Astrocyte of the spinal cord (primary cell): Measurements from ENCODE around the gene EBF4.
A peak's percentile ranks its signal among the peaks of the same experiment; 100 is the strongest.
"Not testable (repeated sequence)": the region's sequence is repeated elsewhere in the genome, so short reads cannot be mapped to it uniquely, and the experiment has no call there.

Experiments used
- DNase-seq: peaks from one replicate; pipeline ENCODE4 v3.0.0; 2011; ENCODE audit warnings: low read depth, low spot score
- H3K4me3 ChIP-seq: 2 replicates; pipeline ENCODE4 v1.5.1; 2011; ENCODE audit warnings: low read depth, mild to moderate bottlenecking, low read length, moderate library complexity
- in situ Hi-C: cut with HindIII; loops from 2 replicates; pipeline ENCODE4 v1.10.0; 2017; ENCODE audit warnings: low sequenced_read_pairs
- TF ChIP-seq, protein P1 (sequence below): IDR thresholded peaks from 2 replicates; pipeline ENCODE4 v1.5.1; 2012; ENCODE audit warnings: low read depth, mild to moderate bottlenecking, low read length, inconsistent platforms

EBF4 gene

DNA sequence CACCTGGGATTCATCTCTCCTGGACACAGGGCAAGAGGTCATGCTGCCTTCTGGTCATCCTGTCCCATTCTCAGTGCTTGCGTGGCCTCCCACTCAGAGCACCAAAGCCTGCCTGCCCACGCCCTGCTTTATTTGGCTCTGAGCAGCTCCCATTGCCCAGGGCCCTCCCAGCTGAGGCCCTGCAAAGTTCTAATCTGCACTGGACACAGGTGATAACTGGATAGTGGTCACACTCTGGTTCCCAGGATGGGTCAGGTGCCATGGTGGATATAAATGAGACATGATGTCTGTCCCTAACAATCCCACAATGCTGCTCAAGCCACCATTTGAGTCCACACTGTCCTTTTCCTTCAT is 68.3 kb downstream of the EBF4 start:
- no peak overlapping the region for H3K4me3 ChIP-seq
- in situ Hi-C loops, result no loop called here
- TF ChIP-seq, protein P1, sequence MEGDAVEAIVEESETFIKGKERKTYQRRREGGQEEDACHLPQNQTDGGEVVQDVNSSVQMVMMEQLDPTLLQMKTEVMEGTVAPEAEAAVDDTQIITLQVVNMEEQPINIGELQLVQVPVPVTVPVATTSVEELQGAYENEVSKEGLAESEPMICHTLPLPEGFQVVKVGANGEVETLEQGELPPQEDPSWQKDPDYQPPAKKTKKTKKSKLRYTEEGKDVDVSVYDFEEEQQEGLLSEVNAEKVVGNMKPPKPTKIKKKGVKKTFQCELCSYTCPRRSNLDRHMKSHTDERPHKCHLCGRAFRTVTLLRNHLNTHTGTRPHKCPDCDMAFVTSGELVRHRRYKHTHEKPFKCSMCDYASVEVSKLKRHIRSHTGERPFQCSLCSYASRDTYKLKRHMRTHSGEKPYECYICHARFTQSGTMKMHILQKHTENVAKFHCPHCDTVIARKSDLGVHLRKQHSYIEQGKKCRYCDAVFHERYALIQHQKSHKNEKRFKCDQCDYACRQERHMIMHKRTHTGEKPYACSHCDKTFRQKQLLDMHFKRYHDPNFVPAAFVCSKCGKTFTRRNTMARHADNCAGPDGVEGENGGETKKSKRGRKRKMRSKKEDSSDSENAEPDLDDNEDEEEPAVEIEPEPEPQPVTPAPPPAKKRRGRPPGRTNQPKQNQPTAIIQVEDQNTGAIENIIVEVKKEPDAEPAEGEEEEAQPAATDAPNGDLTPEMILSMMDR, result no peak
- no peak for DNase-seq

- in situ Hi-C loops, result no loop called here
- no peak overlapping the region for H3K4me3 ChIP-seq
- TF ChIP-seq, protein P1, result no peak
- DNase-seq, result no peak
These were observed 69.3 kb downstream of the EBF4 start for GRCh38 chr20:2761885-2762284.

DNA sequence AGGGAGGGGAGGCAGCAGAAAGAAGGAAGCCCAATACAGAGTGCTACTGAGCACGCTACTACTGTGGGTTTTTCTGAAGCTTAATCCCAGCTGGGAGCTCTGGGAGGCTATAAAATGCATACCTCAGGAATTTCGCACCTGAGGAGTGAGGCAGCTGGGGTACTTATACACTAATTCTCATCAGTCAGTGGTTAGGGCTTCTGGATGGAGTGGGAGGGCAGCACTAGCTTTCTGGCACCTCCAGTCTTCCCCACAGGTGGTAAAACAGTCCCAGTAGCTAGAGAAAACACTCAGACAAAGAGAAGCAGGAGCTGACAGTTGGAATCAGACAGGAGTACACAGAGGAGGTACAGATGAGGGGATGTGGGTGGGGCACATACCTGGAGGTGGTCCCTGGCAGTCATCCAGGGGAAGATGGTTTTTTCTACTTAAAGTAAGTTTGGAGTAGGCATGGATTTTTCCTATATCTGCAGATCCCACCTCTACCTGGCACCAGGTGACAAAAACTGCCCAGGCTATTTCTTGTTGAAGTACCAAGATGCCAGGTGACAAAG is 70.1 kb downstream of the EBF4 start:
- in situ Hi-C loops, result no loop called here
- TF ChIP-seq, protein P1, result no peak
- no peak overlapping the region for H3K4me3 ChIP-seq
- DNase-seq, result no peak

DNA sequence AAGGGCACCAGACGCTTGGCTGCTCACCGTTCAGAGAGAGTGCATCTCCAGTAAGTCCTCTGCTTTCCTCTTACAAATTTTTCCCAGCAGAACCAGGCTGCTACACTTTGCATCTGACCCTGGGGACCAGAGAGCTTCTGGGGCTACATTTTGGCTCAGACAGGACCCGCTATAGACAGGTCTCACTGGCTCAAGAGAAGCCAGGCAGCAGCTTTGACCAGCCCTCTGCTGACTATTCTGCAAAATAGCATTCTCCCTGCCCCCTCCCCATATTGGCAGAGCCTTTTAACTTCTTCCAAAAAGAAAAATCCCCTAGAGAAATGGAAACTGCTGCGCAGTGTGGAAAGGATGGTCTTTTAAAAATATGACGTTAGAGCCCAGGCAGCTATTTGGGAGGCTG is 70.6 kb downstream of the EBF4 start:
- no peak overlapping the region for H3K4me3 ChIP-seq
- DNase-seq, result no peak
- in situ Hi-C loops, result no loop called here
- TF ChIP-seq, protein P1, result no peak

GRCh38 chr20:2767768-2768631 is 75.4 kb downstream of the EBF4 start:
- TF ChIP-seq, protein P1, result no peak
- DNase-seq, result peak; percentile 63
- in situ Hi-C loops, result no loop called here
- H3K4me3 ChIP-seq, result no peak overlapping the region

GRCh38 chr20:2768632-2769015 is 76.0 kb downstream of the EBF4 start:
- no peak overlapping the region for H3K4me3 ChIP-seq
- TF ChIP-seq, protein P1, result no peak
- in situ Hi-C loops, result no loop called here
- no peak for DNase-seq

DNA sequence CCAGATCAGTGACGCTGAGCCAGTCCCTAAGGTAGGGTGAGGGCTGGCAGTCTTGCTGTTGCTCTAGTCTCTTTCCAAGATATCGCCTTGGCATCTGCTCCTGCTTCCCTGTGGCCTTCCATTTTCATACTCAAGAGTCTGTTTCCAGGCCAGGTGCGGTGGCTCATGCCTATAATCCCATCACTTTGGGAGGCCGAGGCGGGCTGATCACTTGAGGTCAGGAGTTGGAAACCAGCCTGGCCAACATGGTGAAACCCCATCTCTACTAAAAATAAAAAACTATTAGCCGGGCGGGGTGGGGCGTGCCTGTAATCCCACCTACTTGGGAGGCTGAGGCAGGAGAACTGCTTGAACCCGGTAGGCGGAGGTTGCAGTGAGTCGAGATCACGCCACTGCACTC is 77.5 kb downstream of the EBF4 start:
- in situ Hi-C loops, DNase-seq: not testable (repeated sequence)

More for the DNA sequence above, 77.5 kb downstream of the EBF4 start:
- not testable (repeated sequence) for H3K4me3 ChIP-seq
